Uterus (tissue), 2 donors: ENCODE results near the gene FAM13C.

Source experiments
- POLR2A ChIP-seq, 2 donors: fragments of 450-650 bp; IDR thresholded peaks; one replicate each; pipeline ENCODE4 v1.6.1; 2016; ENCODE audit warnings: antibody characterized with exemption in 2 of 2, mild to moderate bottlenecking in 1 of 2, moderate library complexity in 1 of 2
- TF ChIP-seq, protein P1 (sequence below), 4 experiments: fragments of 200-600 bp in 2 of 4; fragments of 450-650 bp in 2 of 4; sonication (generic) in 2 of 4; IDR thresholded peaks; one replicate each; pipeline ENCODE4 v1.5.1; 2016 to 2019; ENCODE audit warnings: antibody characterized with exemption in 4 of 4, mild to moderate bottlenecking in 2 of 4, moderate library complexity in 1 of 4

GRCh38 chr10:59387951-59388670 lies 25.8 kb upstream of the FAM13C start:
- TF ChIP-seq, protein P1, sequence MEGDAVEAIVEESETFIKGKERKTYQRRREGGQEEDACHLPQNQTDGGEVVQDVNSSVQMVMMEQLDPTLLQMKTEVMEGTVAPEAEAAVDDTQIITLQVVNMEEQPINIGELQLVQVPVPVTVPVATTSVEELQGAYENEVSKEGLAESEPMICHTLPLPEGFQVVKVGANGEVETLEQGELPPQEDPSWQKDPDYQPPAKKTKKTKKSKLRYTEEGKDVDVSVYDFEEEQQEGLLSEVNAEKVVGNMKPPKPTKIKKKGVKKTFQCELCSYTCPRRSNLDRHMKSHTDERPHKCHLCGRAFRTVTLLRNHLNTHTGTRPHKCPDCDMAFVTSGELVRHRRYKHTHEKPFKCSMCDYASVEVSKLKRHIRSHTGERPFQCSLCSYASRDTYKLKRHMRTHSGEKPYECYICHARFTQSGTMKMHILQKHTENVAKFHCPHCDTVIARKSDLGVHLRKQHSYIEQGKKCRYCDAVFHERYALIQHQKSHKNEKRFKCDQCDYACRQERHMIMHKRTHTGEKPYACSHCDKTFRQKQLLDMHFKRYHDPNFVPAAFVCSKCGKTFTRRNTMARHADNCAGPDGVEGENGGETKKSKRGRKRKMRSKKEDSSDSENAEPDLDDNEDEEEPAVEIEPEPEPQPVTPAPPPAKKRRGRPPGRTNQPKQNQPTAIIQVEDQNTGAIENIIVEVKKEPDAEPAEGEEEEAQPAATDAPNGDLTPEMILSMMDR (IDR thresholded peaks at IDR 0.05) = no peak
- no peak for TF ChIP-seq POLR2A (IDR thresholded peaks at IDR 0.05)
